Activated CD4-positive, alpha-beta T cell treated with anti-CD3 and anti-CD28 coated beads, Interleukin-2, amount 50 U/mL, for 4 hours (primary cell): ENCODE results near the gene PKP4.

Experiments used
- DNase-seq, 2 experiments: peaks; one replicate each; pipeline ENCODE4 v3.0.0-alpha.2; 2020

Gene PKP4

GRCh38 chr2:158544998-158545397 is 88.2 kb downstream of the PKP4 start:
- no peak for DNase-seq

DNA sequence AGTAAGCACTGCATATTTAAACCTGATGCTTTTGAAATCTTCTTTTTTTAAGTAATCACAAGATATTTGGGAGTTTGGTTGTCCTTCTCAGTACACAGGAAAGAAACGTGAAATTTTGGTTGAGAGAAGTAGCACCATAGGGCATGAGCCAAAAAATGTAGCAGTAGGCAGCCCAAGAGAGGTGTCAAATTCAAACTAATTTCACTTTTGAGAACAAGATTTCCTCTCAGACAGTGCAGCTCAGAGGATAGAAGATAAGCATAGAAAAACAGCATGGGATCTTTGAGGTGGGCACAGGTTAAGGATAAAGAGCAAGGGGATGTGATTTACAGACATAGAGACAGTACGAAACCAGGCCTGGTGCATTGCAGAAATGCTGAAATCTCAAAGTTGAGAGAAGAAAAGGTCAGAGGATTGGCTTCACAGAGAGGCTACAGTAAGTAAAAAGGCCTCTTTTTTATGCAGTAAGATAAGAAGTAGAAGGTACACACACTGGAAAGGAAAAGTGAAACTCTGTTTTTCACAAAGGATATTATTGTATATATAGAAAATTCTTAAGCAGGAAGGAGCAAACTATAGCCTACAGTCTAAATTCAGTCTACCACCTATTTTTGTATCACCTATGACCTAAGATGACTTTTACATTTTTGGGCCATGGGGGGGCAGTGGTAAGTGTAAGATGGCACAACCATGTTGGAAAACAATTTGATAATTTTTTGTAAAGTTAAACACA is 89.8 kb downstream of the PKP4 start:
- no peak for DNase-seq

GRCh38 chr2:158553257-158553656 is 96.5 kb downstream of the PKP4 start:
- DNase-seq = no peak

DNA sequence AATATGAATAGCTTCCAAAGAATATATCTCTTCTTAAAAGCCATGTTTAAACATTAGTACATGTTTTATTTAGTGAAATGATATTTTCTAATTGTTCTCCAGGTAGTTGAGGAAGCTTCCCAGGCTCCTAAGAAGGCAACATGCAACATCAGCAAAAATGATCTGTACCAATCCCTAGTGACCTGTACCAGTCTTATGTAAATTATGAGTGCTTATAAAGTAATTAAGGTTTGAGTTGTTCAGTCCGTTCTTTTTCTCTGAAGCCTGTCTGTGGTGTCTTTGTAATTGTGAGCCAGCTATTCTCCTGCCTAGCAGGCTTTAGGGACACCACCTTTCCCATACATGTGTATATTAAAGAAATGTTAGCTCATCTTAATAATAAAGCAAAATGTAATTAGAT is 98.2 kb downstream of the PKP4 start:
- DNase-seq = no peak

- DNase-seq = no peak
Measured at GRCh38 chr2:158556124-158556523, 99.4 kb downstream of the PKP4 start.

GRCh38 chr2:158557752-158558151 is 101.0 kb downstream of the PKP4 start:
- no peak for DNase-seq

GRCh38 chr2:158559252-158559651 is 102.5 kb downstream of the PKP4 start:
- DNase-seq = no peak

GRCh38 chr2:158560259-158560658 is 103.5 kb downstream of the PKP4 start:
- no peak for DNase-seq

DNA sequence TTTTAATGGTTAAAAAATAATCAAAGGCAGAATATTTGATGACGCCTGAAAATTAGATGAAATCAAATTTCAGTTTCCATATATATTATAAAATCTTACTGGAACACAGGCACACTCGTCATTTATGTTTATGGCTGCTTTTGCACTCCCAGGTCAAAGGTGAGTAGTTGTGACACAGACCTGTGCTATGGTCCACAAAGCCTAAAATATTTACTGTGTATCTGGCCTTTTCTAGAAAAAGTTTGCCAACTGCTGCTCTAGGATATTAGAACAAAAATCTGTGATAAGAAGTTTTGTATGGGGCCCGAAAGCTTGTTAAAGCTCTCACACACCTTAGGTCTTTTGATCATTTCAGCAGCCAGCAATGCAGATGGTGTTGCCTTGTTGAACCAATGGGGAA is 104.3 kb downstream of the PKP4 start:
- DNase-seq = no peak

GRCh38 chr2:158567208-158567607 is 110.5 kb downstream of the PKP4 start:
- no peak for DNase-seq

DNA sequence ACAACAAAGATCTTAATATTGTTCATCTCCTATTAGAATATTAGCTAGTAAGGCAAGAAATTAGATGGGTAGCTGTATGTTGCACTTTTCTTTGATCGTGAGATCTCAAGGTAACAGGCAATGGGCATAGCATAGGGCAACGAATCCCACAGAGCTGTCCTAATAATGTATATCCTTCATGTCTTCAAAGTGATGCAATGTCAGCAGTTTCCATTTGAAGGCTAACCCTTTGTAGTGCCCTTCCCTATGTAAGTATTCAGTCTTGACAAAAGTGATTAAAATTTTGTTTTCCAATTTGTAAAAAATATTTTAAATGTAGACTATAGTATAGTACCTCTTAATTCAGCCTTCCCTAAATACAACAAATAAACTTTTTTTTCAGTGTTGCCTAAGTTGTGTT is 112.5 kb downstream of the PKP4 start:
- no peak for DNase-seq

DNA sequence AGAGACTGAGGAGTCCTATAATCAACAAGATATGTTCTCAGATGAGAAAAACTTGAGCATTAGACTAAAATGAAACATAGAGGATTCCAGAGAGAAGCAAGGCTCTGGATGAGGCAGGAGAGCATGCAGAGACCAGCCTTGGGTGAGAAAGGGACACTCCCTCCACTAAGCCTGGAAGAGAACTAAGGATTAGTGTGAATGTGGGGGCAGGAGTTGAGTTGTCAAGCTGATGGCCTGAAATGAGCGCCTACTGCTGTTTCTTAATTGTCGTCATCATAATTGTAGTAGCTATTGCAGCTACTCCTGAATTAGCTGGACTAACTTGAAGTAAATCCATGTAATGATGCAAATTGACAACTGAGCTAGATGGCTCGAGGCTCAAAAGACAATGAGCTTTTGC is 114.1 kb downstream of the PKP4 start:
- no peak for DNase-seq

- DNase-seq = no peak
Measured at GRCh38 chr2:158573739-158574138, 117.0 kb downstream of the PKP4 start.

- DNase-seq = no peak
Measured at GRCh38 chr2:158575051-158575635, 118.4 kb downstream of the PKP4 start.

- DNase-seq = no peak
Measured at GRCh38 chr2:158577141-158577540, 120.4 kb downstream of the PKP4 start.

DNA sequence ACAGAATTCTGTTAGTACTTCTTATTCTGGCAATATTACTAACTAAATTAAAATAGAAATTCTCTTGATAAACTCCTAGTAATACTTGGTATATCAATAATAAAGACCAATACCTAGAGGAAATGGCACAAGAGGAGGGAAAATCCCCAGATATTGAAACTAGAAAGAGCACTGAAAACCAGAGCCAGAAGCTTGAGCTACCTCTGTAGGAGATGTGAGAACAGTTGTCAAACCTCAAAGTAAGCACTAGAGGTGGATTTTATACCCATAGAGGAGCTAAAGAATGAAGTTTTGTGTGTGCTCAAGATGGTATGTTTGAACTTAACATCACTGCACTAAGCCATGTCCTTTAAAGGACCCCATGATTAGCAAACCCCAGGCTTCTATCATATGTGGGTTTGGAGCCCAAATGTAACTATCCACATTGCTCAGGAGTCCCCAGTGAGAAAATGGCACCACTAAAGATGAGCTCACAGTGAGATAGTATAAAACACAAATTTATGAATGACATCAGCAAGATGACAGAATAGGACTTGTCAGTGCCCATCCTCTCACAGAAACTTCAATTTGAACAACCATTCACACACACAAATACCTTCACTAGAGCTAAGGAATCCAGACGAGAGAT is 122.1 kb downstream of the PKP4 start:
- DNase-seq = no peak

DNA sequence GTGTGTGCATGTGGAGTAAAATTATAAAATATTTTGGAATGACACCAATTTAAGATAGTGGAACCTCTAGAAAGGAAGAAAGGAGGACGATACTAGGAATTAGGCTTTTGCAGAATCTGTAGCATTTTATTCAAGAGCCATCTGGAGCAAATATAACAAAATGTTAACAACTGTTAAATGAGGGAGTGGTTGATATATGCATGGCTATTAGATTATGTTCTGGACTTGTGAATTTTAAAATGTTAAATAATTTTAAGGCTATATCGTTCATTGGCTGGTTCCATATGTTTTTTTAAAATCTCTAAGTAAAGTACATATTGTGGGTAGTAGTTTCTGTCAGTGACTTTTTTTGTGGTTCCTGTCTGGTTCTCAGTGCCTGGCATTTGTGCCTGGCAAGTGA is 123.2 kb downstream of the PKP4 start:
- DNase-seq = no peak

DNA sequence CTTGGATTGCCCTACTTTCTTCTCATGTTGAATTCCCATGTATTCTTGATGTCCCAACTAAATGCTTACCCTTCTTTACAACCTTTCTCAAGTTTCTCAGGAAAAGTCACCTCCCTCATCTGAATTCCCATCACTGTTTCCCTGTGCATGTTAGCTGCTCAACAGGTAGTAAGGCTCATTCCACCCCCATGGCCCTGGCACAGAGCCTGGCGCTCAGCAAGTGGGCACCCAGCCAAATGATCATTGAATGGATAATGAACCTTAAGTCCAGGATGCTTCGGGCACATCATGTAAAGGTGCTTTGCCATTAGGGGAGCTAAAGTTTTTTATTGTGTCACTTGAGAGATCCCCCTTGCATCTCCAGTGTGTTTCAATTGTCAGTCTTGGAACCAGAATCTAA is 124.0 kb downstream of the PKP4 start:
- no peak for DNase-seq

DNA sequence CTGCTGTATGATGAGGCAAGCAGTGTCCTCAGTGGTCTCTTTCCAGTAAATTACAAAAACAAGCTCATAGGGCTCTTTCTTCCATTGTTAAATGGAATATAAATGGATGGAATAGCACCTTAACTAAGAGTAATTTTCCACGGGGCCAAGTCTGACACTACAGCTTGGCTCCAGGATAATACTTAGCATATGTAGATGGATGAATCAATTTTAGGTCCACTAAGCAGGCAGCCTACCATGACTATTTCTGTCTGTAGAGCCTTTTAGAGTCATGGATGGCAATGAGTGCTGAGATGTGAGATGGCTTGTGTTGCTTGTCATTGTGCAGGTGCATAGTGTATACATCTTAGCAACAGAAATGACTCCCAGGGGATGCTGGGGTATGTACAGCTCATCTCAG is 125.9 kb downstream of the PKP4 start:
- DNase-seq = no peak

DNA sequence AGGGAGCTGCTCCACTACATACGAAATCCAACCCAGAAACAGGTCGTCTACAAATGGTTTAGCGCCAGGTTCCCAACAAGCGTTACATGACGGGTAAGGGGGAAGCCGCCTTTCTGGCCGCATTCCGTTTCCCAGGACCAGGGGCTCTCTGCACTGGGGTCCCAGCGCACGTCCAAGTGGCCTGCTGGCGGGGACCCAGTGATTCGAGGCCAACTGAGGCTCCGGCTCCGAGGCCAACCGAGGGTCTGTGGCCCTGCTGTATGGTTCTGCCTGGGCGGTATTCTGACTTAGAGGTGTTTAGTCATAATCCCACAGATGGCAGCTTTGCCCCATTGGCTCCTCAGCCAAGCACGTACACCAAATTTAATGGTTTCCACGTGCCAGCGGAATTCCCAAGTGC is 127.2 kb downstream of the PKP4 start:
- no peak for DNase-seq

- no peak for DNase-seq
Measured at GRCh38 chr2:158586491-158586890, 129.7 kb downstream of the PKP4 start.

DNA sequence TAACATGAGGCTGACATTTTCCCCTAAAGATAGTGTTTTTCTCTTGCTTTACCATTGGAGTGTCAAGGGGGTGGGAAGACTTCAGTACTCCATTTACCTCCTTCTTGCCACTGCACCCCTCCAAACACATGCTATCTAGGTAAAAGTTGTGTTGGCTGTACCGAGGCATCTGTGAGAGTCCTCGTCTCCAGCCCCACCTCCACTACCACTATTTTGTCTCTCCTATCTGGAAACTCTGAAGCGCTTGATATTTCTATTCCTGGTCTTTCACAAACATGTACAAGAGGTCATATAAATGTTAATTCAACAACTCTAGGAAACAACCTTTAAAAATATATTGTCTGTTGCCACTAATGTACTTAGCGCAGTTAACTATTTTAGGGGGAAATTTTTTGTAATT is 132.6 kb downstream of the PKP4 start:
- DNase-seq = no peak

DNA sequence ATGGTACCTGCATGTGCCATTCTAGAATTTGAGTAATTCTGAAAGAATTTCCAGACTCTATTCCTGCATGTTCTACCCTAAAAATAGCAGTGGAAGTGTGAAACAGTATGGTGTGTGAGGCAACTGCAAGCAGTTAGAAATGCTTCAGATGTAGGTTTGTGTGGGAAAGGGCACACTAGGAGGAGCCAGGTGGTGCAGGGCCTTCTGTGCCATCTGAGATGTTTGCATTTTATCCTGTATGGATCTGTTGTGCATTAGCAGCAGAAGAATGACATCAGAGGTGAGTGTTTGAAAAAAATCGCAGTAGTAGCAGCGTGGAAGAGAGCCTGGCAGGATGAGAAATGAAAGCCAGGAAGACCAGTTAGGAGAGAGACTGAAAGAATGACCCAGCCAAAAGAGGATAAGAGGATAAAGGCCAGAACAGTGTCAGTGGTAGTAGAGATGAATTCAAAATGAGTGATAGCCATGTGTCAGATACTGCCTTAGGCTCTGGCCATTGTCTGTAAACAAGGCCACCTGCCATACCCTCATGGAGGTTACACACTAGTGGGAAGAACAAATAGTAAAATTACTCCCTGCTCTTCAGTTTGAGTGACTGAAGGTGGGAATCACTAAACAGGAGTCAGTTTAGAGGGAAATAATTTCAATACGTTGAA is 142.2 kb downstream of the PKP4 start:
- DNase-seq = no peak

GRCh38 chr2:158599609-158600008 is 142.9 kb downstream of the PKP4 start:
- no peak for DNase-seq
